Measurements from ENCODE around the gene CCDC74B.
"Not testable (repeated sequence)": the region's sequence is repeated elsewhere in the genome, so short reads cannot be mapped to it uniquely, and the experiment has no call there.

- TF ChIP-seq CTCF (conservative IDR thresholded peaks at IDR 0.05; ENCODE audit: low read length); EZH2phosphoT487 (IDR thresholded peaks at IDR 0.05; ENCODE audit: borderline replicate concordance): not testable (repeated sequence)
These were observed 7.8 kb downstream of the CCDC74B start for GRCh38 chr2:130137118-130137517.

Data from Loucy (cell line).